Body of pancreas (tissue), 4 donors: ENCODE measurements around the gene TCHH. TPM values are rescaled to one million over a fixed set of nuclear protein-coding genes. Genes with fewer than 3 reads are reported as not detected.

Source experiments
- ATAC-seq: fragments of 150-250 bp; one replicate; pipeline ENCODE4 v1.9.1; 2016
- DNase-seq, 4 donors: peaks; one replicate each; pipeline ENCODE4 v3.0.0-alpha.2; 2019
- H3K27ac ChIP-seq, 4 donors: fragments of 200-600 bp; sonication (generic); 1 replicate in 3 of 4; 2 replicates in 1 of 4; pipeline versions ENCODE4 v1.5.1 to v1.6.1; 2016 to 2019; ENCODE audit warnings: mild to moderate bottlenecking in 1 of 4, mixed read lengths in 1 of 4, moderate library complexity in 1 of 4
- H3K27me3 ChIP-seq, 2 donors: fragments of 200-600 bp; sonication (generic); one replicate each; pipeline ENCODE4 v1.6.0; 2016; ENCODE audit warnings: mild to moderate bottlenecking in 1 of 2
- H3K36me3 ChIP-seq, 2 donors: fragments of 200-600 bp; sonication (generic); replicated peaks in 1 of 2; 2 replicates each; pipeline ENCODE4 v1.5.1; 2016; ENCODE audit warnings: low read depth in 2 of 2; ENCODE audit not compliant: insufficient read depth in 1 of 2
- H3K4me1 ChIP-seq: fragments of 200-600 bp; sonication (generic); one replicate; pipeline ENCODE4 v1.6.0; 2016
- H3K4me3 ChIP-seq, 2 donors: fragments of 200-600 bp; sonication (generic); 1 replicate in 1 of 2; 2 replicates in 1 of 2; pipeline ENCODE4 v1.5.1; 2016 to 2019
- H3K9me3 ChIP-seq, 3 donors: fragments of 200-600 bp; sonication (generic); 1 replicate in 2 of 3; 2 replicates in 1 of 3; pipeline ENCODE4 v1.5.1; 2016
- POLR2A ChIP-seq, 3 donors: fragments of 450-650 bp; IDR thresholded peaks; one replicate each; pipeline ENCODE4 v1.6.1; 2016; ENCODE audit warnings: antibody characterized with exemption in 3 of 3, mild to moderate bottlenecking in 2 of 3
- WGBS, 2 donors: methylation state at CpG; one replicate each; pipeline ENCODE4 v1.1.5; 2017; 5-methylcytosine and 5-hydroxymethylcytosine counted together
- intact Hi-C: fragments of 100-400 bp; cut with DNase I; formaldehyde crosslinking; loops from one replicate; pipeline ENCODE4 v1.15.1; 2023
- total RNA-seq, 2 donors: library from RNA; depleted of rRNA; stranded (reverse); fragments of >200 nt; gene quantifications; one replicate each; pipeline ENCODE4 v1.1.0, GENCODE V29; 2016
- TF ChIP-seq, protein P1 (sequence below), 7 experiments: fragments of 450-650 bp in 4 of 7; fragments of 200-600 bp in 3 of 7; sonication (generic) in 3 of 7; IDR thresholded peaks; one replicate each; pipeline ENCODE4 v1.5.1; 2016 to 2019; ENCODE audit warnings: antibody characterized with exemption in 7 of 7

TCHH gene
- total RNA-seq, 2 donors from 2014 or later, result under 0.01 TPM; not detected in 1

DNA sequence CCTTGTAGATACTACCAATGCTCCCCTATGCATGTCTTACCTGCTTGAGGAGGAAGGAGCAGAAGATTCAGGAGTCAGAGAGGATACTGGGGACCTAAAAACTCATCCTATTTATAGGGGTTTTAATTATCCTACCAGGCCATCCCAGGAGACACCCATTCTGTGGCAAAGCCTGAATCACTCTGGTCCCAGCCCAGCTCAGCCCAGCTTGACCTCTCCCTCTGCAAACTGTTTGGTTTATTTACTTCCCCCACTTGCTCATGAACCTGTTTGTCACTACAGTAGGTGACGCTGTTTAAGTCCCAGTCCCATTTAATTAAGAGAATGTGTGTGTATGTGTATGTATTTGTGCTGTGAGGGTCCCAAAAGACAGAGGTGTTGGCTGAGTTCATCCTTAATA lies 43.9 kb upstream of the TCHH start, which contains the start of gene RPTN:
TSS of gene RPTN (minus strand) at position 85 of the 400 bp plus-strand sequence. CDS start 1,339 bp downstream, outside the sequence.
- intact Hi-C loops, result no loop called here
- Histone ChIP-seq H3K4me3 (no peak within 1 kb of the TSS), H3K4me1 (no peaks in the 10 kb centered on the region), H3K9me3 (no peaks in the 10 kb centered on the region), H3K36me3 (no peaks in the 10 kb centered on the region), H3K27ac (no peak within 1 kb of the TSS), H3K27me3 (no peaks in the 10 kb centered on the region)
- 73 to 83% methylated on average over 1 of the region's 1 CpG for WGBS, 2 donors
- DNase-seq (no peak), ATAC-seq (no peak)
- TF ChIP-seq, protein P1, sequence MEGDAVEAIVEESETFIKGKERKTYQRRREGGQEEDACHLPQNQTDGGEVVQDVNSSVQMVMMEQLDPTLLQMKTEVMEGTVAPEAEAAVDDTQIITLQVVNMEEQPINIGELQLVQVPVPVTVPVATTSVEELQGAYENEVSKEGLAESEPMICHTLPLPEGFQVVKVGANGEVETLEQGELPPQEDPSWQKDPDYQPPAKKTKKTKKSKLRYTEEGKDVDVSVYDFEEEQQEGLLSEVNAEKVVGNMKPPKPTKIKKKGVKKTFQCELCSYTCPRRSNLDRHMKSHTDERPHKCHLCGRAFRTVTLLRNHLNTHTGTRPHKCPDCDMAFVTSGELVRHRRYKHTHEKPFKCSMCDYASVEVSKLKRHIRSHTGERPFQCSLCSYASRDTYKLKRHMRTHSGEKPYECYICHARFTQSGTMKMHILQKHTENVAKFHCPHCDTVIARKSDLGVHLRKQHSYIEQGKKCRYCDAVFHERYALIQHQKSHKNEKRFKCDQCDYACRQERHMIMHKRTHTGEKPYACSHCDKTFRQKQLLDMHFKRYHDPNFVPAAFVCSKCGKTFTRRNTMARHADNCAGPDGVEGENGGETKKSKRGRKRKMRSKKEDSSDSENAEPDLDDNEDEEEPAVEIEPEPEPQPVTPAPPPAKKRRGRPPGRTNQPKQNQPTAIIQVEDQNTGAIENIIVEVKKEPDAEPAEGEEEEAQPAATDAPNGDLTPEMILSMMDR (IDR thresholded peaks at IDR 0.05), result no peak
- no peak for TF ChIP-seq POLR2A (IDR thresholded peaks at IDR 0.05)

DNA sequence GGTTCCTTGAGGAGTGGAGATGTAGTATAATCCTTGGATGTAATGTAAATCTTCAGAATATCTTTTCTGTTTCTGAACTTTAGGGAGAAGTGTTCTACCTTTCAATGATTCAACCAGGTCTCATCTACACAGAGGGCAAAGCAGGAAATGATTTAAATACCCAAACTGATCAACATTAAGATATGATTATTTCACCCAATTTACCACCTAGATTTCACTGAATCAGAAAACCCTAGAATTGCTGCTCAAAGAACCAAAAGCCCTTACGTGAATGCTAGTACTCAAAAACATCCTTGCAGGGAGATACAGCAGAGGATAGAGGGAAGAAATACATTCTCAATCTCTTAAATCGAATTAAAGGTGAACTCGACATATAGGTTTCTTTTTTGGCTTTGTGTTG lies 38.8 kb upstream of the TCHH start:
- H3K27ac ChIP-seq, result no peak overlapping the region
- TF ChIP-seq, protein P1 (IDR thresholded peaks at IDR 0.05), result no peak
- TF ChIP-seq POLR2A (IDR thresholded peaks at IDR 0.05), result no peak
- H3K9me3 ChIP-seq, result no peaks in the 10 kb centered on the region
- DNase-seq, result no peak
- intact Hi-C loops, result no loop called here
- no peaks in the 10 kb centered on the region for H3K27me3 ChIP-seq
- no peak overlapping the region for H3K4me3 ChIP-seq
- no peaks in the 10 kb centered on the region for H3K36me3 ChIP-seq
- WGBS, 2 donors, result 75 to 77% methylated on average over 3 of the region's 3 CpGs
- ATAC-seq, result no peak
- no peaks in the 10 kb centered on the region for H3K4me1 ChIP-seq

DNA sequence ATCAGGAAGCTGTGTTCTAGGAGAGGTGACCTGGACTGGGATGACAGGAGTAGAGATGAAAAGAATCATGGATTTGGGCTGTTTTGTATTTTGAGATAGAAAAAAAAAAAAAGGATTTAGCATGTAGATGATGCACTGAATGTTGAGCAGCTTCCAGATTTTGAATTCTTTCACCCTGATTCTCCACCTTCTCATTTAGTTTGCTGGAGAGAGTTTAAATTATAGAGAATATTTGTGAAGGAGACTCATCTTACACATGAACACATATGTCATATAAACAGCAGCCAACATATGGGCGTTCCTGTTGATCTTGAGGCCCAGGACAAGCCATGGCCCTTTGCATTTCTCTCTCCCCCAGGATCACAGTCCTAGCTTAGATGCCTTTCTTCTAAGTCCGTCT lies 36.4 kb upstream of the TCHH start:
- ATAC-seq (no peak), DNase-seq (no peak)
- intact Hi-C loops, result no loop called here
- WGBS, 2 donors, result 67 to 70% methylated on average over 2 of the region's 2 CpGs
- Histone ChIP-seq H3K27ac (no peak overlapping the region), H3K9me3 (peaks cover 0 to 9% (median 0%) of the 10 kb centered on the region in 3 donors), H3K36me3 (no peaks in the 10 kb centered on the region), H3K4me3 (no peak overlapping the region), H3K27me3 (no peaks in the 10 kb centered on the region), H3K4me1 (no peaks in the 10 kb centered on the region)
- TF ChIP-seq, protein P1 (IDR thresholded peaks at IDR 0.05), result no peak
- TF ChIP-seq POLR2A (IDR thresholded peaks at IDR 0.05), result no peak

DNA sequence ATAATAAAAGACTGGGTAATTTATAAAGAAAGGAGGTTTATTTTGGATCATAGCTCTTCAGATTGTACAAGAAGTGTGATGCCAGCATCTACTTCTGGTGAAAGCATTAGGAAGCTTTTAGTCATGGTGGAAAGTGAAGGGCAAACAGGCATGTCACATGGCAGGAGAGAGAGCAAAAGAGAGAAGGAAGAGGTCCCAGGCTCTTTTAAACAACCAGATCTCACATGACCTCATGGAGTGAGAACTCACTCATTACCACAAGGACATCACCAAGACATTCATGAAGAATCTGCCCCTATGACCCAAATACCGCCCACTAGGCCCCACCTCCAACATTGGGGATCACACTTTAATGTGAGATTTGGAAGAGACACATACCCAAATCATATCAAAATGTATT lies 33.7 kb upstream of the TCHH start:
- H3K27me3 ChIP-seq, result no peaks in the 10 kb centered on the region
- no peak overlapping the region for H3K4me3 ChIP-seq
- 57 to 65% methylated on average over 1 of the region's 1 CpG for WGBS, 2 donors
- H3K36me3 ChIP-seq, result no peaks in the 10 kb centered on the region
- ATAC-seq, result no peak
- H3K4me1 ChIP-seq, result no peaks in the 10 kb centered on the region
- TF ChIP-seq POLR2A (IDR thresholded peaks at IDR 0.05), result no peak
- TF ChIP-seq, protein P1 (IDR thresholded peaks at IDR 0.05), result no peak
- H3K27ac ChIP-seq, result no peak overlapping the region
- DNase-seq, result no peak
- peaks cover 0 to 9% (median 0%) of the 10 kb centered on the region in 3 donors for H3K9me3 ChIP-seq
- intact Hi-C loops, result loop anchor here (10.0 kb wide), 1 partner anchor 306 kb away; no protein-coding TSS in a partner anchor

DNA sequence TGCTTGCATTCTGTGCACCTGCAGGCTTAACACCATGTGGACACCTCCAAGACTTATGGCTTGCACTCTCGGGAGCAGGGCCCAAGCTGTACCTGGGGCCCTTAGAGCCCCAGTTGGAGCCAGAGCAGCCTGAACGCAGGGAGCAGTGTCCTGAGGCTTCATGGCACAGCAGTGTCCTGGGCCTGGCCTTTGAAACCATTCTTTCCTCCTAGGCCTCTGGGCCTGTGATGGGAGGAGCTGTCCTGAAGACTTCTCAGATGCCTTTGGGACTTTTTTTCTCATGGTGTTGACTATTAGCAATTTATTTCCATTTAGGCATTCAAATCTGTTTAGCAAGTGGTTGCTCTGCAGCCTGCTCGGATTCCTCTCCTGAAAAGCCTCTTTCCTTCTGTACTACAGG lies 32.8 kb upstream of the TCHH start:
- Histone ChIP-seq H3K27me3 (no peaks in the 10 kb centered on the region), H3K4me1 (no peaks in the 10 kb centered on the region), H3K4me3 (no peak overlapping the region), H3K9me3 (peaks cover 0 to 9% (median 0%) of the 10 kb centered on the region in 3 donors), H3K36me3 (no peaks in the 10 kb centered on the region), H3K27ac (no peak overlapping the region)
- ATAC-seq (no peak), DNase-seq (no peak)
- TF ChIP-seq POLR2A (IDR thresholded peaks at IDR 0.05), result no peak
- TF ChIP-seq, protein P1 (IDR thresholded peaks at IDR 0.05), result no peak
- 68 to 69% methylated on average over 2 to 3 of the region's 3 CpGs for WGBS, 2 donors
- intact Hi-C loops, result loop anchor here (10.0 kb wide), 1 partner anchor 307 kb away; no protein-coding TSS in a partner anchor
